DOHH2 (cell line): ENCODE results near the gene WRAP73.

Experiments
- EZH2phosphoT487 ChIP-seq: fragments of 200-600 bp; sonication (generic); IDR thresholded peaks from 2 replicates; pipeline ENCODE4 v1.6.1; 2017; ENCODE audit warnings: borderline replicate concordance, mild to moderate bottlenecking, antibody characterized with exemption, low read length, moderate library complexity, mixed read lengths
- TF ChIP-seq, protein P1 (sequence below): fragments of 200-600 bp; sonication (generic); IDR thresholded peaks from one replicate; pipeline ENCODE4 v1.5.1; 2014; ENCODE audit warnings: antibody characterized with exemption, mild to moderate bottlenecking, low read depth, low read length; ENCODE audit not compliant: poor library complexity, severe bottlenecking

DNA sequence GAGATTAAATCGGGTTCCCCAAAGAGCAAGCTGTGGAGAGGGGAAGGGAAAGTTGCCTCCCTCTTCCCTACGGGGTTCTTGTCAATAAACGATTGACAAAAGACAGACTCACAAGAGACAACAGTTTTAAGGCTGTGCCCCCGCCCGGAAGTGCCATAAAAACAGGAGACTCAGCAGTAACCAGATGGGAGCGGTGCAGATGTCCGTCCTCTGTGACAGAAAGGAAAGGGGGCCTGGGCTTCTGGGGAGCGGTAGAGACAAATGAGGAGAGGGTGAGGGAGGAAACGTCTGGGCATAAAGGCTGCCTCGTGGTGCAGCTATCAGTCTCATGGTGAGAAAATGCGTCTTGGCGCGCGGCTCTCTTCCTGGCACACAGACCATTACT is 8.3 kb upstream of the WRAP73 start:
- TF ChIP-seq, protein P1, sequence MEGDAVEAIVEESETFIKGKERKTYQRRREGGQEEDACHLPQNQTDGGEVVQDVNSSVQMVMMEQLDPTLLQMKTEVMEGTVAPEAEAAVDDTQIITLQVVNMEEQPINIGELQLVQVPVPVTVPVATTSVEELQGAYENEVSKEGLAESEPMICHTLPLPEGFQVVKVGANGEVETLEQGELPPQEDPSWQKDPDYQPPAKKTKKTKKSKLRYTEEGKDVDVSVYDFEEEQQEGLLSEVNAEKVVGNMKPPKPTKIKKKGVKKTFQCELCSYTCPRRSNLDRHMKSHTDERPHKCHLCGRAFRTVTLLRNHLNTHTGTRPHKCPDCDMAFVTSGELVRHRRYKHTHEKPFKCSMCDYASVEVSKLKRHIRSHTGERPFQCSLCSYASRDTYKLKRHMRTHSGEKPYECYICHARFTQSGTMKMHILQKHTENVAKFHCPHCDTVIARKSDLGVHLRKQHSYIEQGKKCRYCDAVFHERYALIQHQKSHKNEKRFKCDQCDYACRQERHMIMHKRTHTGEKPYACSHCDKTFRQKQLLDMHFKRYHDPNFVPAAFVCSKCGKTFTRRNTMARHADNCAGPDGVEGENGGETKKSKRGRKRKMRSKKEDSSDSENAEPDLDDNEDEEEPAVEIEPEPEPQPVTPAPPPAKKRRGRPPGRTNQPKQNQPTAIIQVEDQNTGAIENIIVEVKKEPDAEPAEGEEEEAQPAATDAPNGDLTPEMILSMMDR: no peak
- no peak for TF ChIP-seq EZH2phosphoT487
